Measurements from ENCODE around the gene NCOA3. TPM values are rescaled to one million over a fixed set of nuclear protein-coding genes. Genes with fewer than 3 reads are reported as not detected.

The NCOA3 gene
- total RNA-seq, 2 experiments from 2014 or later: 59.9 to 65.4 TPM

DNA sequence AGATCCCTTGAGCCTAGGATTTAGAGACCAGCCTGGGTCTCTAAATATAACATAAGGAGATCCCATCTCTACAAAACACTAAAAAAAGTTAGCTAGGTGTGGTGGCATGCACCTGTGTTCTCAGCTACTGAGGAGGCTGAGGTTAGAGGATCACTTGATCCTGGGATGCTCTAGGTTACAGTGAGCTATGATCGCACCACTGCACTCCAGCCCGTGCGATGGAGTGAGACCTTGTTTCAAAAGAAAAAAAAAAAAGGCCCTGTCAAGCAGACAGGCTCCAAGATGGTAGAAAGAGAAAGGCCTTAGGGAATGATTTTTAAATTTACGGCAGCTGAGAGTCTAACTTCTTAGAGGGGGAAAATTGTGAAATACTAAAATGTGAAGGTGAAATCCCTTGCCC, 22.6 kb upstream of the NCOA3 start:
- Mint-ChIP-seq H3K4me1 (ENCODE audit: low read depth) (no peaks in the 10 kb centered on the region), H3K4me3 (no peak overlapping the region), H3K9me3 (no peaks in the 10 kb centered on the region), H3K36me3 (ENCODE audit: low read depth) (no peaks in the 10 kb centered on the region), H3K27ac (no peak overlapping the region), H3K27me3 (no peaks in the 10 kb centered on the region)
- Histone ChIP-seq H3K36me3 (ENCODE audit: insufficient read depth, low read length) (no peaks in the 10 kb centered on the region), H3K4me1 (ENCODE audit: insufficient read depth, low read length) (no peaks in the 10 kb centered on the region), H3K27me3 (ENCODE audit: control insufficient read depth in 1 of 2, insufficient read depth in 2 of 2, low read length in 2 of 2) (no peaks in the 10 kb centered on the region), H3K4me3 (ENCODE audit: low read length) (no peak overlapping the region), H3K27ac (ENCODE audit: low read depth in 1 of 2, low read length in 2 of 2) (no peak overlapping the region), H3K9me3 (ENCODE audit: control insufficient read depth in 1 of 2, insufficient read depth in 1 of 2, low read length in 2 of 2) (no peaks in the 10 kb centered on the region)
- intact Hi-C loops (cut with DNase I, micrococcal nuclease): loop anchor here in 1 of 2 experiments (5.0 kb wide), 1 partner anchor 38 kb away; no protein-coding TSS in a partner anchor
- TF ChIP-seq, protein P1, sequence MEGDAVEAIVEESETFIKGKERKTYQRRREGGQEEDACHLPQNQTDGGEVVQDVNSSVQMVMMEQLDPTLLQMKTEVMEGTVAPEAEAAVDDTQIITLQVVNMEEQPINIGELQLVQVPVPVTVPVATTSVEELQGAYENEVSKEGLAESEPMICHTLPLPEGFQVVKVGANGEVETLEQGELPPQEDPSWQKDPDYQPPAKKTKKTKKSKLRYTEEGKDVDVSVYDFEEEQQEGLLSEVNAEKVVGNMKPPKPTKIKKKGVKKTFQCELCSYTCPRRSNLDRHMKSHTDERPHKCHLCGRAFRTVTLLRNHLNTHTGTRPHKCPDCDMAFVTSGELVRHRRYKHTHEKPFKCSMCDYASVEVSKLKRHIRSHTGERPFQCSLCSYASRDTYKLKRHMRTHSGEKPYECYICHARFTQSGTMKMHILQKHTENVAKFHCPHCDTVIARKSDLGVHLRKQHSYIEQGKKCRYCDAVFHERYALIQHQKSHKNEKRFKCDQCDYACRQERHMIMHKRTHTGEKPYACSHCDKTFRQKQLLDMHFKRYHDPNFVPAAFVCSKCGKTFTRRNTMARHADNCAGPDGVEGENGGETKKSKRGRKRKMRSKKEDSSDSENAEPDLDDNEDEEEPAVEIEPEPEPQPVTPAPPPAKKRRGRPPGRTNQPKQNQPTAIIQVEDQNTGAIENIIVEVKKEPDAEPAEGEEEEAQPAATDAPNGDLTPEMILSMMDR (IDR thresholded peaks at IDR 0.05): no peak
- ATAC-seq (ENCODE audit: poor library complexity) (no peak), DNase-seq (no peak)
- POLR2A ChIA-PET: interaction anchor here (1.0 kb wide), 1 partner anchor 33 kb away, joined by 4 read pairs; no protein-coding TSS in a partner anchor
- CTCF ChIA-PET: interaction anchor here (1.0 kb wide), 1 partner anchor 26 kb away, joined by 4 read pairs; no protein-coding TSS in a partner anchor

DNA sequence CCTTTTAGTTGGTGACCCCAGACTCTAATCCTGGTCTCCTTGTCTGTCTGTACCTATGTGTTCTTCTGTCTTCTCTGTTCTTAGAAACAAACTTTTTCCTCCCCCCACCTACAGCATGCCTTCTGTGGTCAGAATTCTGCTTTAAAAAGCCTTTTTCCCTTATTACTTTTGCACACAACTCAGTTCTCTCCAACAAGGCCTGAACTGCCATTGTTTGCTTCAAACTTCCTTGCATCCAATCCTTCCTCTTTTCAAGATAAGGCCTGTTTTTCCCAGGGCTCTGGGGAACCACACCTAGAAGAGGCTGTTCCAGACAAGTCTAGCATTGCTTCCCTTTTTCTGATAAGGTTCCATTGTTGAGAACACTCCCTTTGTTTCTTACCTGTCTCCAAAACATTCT, 22.2 kb upstream of the NCOA3 start:
- no peak for DNase-seq
- H3K4me1 ChIP-seq (ENCODE audit: insufficient read depth, low read length): no peaks in the 10 kb centered on the region
- Mint-ChIP-seq H3K27me3 (no peaks in the 10 kb centered on the region), H3K9me3 (no peaks in the 10 kb centered on the region), H3K4me3 (no peak overlapping the region), H3K36me3 (ENCODE audit: low read depth) (no peaks in the 10 kb centered on the region), H3K4me1 (ENCODE audit: low read depth) (no peaks in the 10 kb centered on the region), H3K27ac (no peak overlapping the region)
- TF ChIP-seq, protein P1 (IDR thresholded peaks at IDR 0.05): no peak
- H3K36me3 ChIP-seq (ENCODE audit: insufficient read depth, low read length): no peaks in the 10 kb centered on the region
- no peaks in the 10 kb centered on the region for H3K27me3 ChIP-seq (ENCODE audit: control insufficient read depth in 1 of 2, insufficient read depth in 2 of 2, low read length in 2 of 2)
- H3K27ac ChIP-seq (ENCODE audit: low read depth in 1 of 2, low read length in 2 of 2): no peak overlapping the region
- H3K9me3 ChIP-seq (ENCODE audit: control insufficient read depth in 1 of 2, insufficient read depth in 1 of 2, low read length in 2 of 2): no peaks in the 10 kb centered on the region
- no peak overlapping the region for H3K4me3 ChIP-seq (ENCODE audit: low read length)
- no peak for ATAC-seq (ENCODE audit: poor library complexity)
- CTCF ChIA-PET: no interaction called here
- intact Hi-C loops (cut with DNase I, micrococcal nuclease): loop anchor here in 1 of 2 experiments (5.0 kb wide), 1 partner anchor 38 kb away; no protein-coding TSS in a partner anchor
- POLR2A ChIA-PET: interaction anchor here (1.0 kb wide), 1 partner anchor 33 kb away, joined by 4 read pairs; no protein-coding TSS in a partner anchor

DNA sequence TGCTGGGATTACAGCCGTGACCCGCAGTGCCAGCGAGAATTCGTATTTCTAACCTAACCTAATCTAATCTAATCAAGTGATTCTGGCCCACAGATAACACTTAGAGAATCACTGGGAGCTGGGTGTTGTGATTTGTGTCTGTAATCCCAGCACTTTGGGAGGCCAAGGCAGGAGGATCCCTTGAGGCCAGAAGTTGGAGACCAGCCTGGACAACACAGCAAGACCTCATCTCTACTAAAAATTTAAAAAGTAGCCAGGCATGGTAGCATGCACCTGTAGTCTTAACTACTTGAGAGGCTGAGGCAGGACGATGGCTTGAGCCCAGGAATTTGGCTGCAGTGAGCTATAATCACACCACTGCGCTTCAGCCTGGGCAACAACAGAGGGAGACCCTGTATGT, 21.4 kb upstream of the NCOA3 start:
- Histone ChIP-seq H3K9me3 (ENCODE audit: control insufficient read depth in 1 of 2, insufficient read depth in 1 of 2, low read length in 2 of 2) (no peaks in the 10 kb centered on the region), H3K4me1 (ENCODE audit: insufficient read depth, low read length) (no peaks in the 10 kb centered on the region), H3K36me3 (ENCODE audit: insufficient read depth, low read length) (no peaks in the 10 kb centered on the region), H3K27ac (ENCODE audit: low read depth in 1 of 2, low read length in 2 of 2) (no peak overlapping the region), H3K4me3 (ENCODE audit: low read length) (no peak overlapping the region), H3K27me3 (ENCODE audit: control insufficient read depth in 1 of 2, insufficient read depth in 2 of 2, low read length in 2 of 2) (no peaks in the 10 kb centered on the region)
- ATAC-seq (ENCODE audit: poor library complexity) (no peak), DNase-seq (no peak)
- CTCF ChIA-PET: interaction anchor here (1.2 kb wide), 1 partner anchor 140 kb away, joined by 4 read pairs; no protein-coding TSS in a partner anchor
- H3K27me3 Mint-ChIP-seq: no peaks in the 10 kb centered on the region
- H3K4me3 Mint-ChIP-seq: no peak overlapping the region
- no peaks in the 10 kb centered on the region for H3K36me3 Mint-ChIP-seq (ENCODE audit: low read depth)
- POLR2A ChIA-PET: interaction anchor here (0.6 kb wide), 2 partner anchors 9 to 149 kb away, joined by 3 read pairs; no protein-coding TSS in a partner anchor
- TF ChIP-seq, protein P1 (IDR thresholded peaks at IDR 0.05): no peak
- H3K27ac Mint-ChIP-seq: no peak overlapping the region
- no peaks in the 10 kb centered on the region for H3K9me3 Mint-ChIP-seq
- H3K4me1 Mint-ChIP-seq (ENCODE audit: low read depth): no peaks in the 10 kb centered on the region
- intact Hi-C loops (cut with DNase I, micrococcal nuclease): no loop called here

Data from CD4-positive, alpha-beta T cell (primary cell).